Left renal pelvis (tissue), 4 donors: ENCODE data around the gene SYTL1. TPM values are rescaled to one million over a fixed set of nuclear protein-coding genes. Genes with fewer than 3 reads are reported as not detected.

Experiments used
- DNase-seq, 4 donors: peaks; one replicate each; pipeline ENCODE4 v3.0.0-alpha.2; 2013; ENCODE audit warnings: low read depth in 4 of 4, low spot score in 3 of 4
- polyA plus RNA-seq, 4 donors: library from polyadenylated mRNA; unstranded; fragments of 120-200 nt; gene quantifications; one replicate each; pipeline ENCODE4 v1.2.1, GENCODE V29; 2013; ENCODE audit not compliant: insufficient read length in 4 of 4

The SYTL1 gene
- polyA plus RNA-seq, 4 donors: 1.6 to 17.2 (median 8.7) TPM

DNA sequence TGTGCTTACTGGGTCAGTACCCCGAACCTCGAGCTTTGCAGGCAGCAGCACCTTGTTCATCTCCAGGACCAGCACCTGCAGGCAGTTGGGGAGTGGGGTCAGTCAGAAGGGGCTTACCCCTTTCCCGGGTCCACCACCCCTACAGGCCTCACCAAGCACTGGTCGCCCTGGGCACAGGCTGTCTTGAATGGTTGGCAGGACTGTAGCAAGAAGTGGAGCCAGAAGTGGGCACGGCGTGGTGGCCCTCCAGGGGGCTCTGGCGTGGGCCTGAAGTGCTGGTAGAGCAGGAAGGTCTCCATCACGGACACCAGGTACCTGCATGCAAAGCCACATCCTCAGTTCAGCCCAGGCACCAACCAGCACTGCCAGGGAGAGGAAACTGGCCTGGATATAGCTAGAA lies 19.7 kb downstream of the SYTL1 start:
- DNase-seq: no peak

DNA sequence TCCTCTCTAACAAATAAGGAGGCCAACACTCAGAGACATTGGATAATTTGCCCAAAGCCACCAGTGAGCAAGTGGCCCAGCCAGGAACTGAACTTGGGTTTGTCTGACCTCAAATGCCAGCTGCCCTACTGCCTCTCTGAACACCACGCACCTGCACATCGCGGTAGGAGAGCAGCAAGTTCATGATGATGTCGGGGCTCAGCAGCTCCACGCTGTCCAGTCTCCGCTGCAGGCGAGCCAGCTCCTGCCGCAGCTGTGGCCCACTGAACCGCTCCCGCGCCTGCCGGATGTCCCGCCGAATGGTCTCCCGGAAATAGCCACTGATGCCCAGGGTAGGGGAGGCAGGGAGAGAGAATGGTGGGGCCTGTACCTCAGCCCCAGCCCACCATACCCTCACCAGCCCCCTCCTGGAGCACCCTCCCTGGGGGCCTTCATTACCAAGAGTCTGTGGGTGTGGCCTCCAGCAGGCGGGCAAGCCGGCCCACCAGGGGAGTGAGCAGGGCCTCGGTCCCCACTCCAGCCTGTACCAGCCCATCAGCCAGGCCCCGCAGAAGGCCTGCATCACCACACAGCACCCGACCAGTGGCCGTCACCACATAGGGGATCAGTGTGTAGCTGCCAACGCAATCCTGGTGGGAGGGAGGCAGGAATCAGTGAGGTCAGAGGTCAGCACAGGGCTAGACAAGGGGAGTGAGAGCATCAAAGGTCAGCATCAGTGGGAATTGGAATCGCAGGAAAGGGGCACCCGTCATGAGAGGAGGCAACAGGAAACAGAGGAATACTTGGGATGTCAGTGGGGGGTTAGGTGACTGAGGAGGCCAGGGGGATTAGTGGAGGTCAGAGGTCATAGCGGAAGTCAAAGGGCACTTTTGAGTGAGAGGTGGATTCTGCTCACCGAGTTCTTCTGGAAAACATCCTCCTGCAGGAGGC lies 22.2 kb downstream of the SYTL1 start:
- DNase-seq: no peak

DNA sequence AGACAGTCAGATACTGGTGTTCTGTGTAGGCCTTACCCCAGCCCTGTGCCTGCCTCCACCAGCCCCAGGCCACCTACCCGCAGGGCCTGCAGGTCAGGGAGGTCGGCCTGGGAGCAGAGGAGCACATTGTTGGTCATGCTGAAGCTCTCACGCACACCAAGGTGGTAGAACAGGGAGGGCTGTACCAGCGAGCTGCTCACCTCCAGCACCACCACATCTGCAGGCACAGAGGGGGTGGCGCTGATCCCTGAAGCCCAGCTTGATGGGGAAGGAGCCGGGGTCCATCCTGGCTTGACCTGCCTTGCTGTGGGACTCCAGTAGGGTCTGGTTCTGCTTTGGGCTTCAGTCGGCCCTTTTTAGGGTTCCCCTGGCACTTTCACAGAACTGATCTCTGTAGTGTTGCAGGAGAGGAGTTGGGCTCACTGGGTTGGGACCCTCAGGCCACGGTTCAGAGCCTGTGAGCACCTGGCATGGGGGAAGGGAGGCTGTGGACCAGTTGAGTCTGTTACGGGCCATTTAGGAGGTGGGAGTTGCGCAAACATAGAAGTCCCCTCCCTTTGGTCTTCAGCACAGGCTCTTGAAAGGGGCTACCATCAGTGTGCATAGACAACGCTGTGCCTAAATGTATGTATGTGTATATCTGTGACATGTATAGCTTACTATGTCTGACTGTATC lies 23.0 kb downstream of the SYTL1 start:
- DNase-seq: no peak

DNA sequence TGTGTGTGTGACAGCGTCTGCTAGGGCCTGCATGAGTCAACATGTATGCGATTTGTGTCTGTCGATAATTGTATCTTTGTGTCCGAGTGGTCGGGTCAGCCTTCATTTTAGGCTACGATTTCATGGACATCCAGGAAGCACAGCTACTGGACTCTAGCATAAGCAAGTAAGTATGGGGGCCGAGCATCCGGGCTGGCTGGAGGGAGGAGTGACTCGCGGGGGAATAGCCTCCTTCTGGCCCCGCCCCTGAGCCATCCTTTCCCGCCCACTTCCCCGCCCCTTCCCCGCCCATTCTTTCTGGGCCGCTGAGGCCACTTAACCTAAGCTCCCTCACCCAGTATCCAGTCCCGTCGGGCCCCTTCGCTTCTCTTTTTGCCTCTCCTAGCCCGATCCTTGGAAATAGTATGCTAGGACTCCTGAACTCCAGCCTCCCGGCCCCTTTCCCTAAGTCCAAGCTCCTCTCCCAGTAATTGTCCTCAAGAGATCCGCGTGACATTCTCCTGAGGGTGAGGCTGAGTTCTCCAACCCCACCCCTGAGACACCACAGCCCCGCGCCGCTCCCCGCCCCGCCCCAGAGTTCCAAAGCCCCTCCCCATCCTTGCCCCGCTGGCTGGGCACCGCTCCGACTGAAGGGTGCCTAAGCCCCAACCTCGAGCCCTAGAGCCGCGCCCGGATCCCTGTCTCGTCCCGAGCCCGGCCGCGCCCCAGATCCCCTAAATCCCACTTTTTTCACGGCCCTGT lies 23.7 kb downstream of the SYTL1 start:
- DNase-seq: peak in 2 of 4 donors; percentile 77 to 78

DNA sequence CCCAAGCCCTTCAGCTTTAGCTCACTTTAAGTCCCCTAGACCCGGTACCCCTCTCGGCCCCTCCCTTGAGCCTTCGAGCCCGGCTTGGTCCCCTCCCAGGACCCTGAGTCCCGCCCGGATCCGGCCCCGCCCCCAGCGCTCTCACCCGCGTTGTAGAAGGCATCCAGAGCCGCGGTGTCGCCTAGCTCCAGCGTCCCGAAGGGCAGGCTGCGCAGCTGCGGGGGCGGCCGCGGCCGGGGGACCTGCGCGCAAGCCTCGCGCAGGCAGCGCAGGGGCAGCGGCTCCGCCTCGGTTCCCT lies 24.2 kb downstream of the SYTL1 start:
- peak in 1 of 4 donors; percentile 57 for DNase-seq

DNA sequence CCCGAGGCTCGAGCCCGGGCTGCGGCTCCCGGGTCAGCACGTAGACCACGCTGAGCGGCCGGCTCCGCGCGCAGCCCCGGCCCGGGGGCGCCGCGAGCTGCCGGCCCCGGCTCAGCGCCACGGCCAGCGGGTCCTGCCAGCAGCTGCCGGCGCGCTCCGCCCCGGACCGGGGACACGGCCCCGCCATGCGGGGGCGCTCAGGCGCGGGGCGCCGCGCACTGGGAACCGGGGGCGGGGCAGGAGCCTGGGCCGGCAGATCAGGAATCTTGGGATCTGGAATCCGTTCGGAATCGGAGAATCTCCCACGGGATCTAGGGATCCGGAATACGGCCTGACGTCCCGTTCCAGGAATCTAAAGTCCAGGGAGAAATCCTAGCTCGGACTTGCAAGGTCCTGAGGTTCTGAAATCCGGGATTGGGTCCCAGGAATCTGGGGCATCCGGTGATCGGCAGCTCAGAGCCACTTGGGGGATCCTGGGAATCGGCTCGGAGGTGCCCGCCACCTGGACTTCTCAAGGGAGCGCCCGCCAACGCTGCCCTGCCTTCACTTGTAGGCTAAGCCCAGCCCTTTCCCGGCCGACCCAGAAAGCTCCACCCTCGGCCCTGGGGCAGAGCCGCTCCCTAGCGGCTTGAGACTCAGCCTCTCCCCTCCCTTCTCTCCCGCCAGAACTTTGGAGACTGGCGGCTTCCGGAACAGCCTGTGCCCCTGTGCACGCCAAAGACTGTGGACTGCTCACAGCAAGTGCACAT lies 24.8 kb downstream of the SYTL1 start, which contains the start of gene MAP3K6:
TSS of gene MAP3K6 (minus strand) at position 551 of the 749 bp plus-strand sequence. CDS start at position 187, 364 bp downstream.
- no peak for DNase-seq

DNA sequence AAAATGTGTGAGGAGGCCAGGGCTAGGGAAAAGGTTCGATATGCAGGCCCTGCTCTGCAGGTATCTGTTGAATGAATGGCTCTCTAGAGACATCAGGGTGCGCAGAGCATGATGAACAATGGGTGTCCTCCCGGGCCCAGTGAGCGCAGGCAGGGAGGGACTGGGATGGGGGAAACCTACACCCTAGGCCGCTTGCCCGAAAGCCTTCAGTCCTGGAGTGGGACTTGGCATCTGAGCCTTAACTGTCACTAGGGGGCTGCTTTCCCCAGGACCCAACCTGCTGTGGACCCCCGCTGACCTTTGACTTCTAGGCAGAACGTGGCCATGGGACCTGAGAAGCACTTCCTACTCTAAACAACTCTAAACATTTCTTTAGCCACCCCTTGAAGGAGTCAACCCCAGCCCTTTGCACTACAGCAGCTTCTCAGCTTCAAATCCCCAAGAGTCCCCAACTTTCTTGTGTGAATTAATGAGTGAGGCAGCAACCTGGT lies 25.4 kb downstream of the SYTL1 start:
- DNase-seq: no peak

DNA sequence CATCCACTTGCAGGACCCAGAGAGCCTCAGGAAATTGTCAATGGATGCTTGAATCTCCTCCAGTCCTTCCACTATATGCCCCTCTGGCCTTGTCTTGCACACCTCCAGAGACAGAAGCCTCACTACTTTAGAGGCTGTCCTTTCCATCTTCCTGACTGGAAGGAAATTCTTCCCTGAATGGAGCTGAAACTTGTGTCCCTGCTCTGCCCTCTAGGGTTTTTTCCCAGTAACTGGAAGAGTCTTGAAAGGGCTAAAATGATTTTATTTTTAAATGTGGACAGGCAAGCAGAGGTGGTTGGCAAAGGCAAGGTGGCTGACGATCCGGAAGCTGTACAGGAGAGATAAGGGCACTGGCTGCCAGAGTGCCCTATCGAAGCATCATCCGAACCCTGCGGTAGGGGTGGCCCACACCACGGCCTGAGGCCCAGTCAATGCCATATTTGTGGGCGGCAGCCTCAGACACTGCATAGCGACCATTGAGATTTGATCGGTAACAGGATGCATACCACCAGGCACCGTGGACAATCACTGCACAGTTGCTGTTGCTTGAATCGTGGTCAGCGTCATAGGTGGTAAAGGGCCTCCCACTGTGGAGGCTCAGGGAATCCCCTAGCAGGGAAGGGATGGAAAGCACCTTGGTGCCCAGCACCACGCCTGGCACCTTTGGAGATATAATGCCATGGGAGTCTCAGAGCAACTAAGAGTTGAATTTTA lies 27.2 kb downstream of the SYTL1 start:
- DNase-seq: no peak

DNA sequence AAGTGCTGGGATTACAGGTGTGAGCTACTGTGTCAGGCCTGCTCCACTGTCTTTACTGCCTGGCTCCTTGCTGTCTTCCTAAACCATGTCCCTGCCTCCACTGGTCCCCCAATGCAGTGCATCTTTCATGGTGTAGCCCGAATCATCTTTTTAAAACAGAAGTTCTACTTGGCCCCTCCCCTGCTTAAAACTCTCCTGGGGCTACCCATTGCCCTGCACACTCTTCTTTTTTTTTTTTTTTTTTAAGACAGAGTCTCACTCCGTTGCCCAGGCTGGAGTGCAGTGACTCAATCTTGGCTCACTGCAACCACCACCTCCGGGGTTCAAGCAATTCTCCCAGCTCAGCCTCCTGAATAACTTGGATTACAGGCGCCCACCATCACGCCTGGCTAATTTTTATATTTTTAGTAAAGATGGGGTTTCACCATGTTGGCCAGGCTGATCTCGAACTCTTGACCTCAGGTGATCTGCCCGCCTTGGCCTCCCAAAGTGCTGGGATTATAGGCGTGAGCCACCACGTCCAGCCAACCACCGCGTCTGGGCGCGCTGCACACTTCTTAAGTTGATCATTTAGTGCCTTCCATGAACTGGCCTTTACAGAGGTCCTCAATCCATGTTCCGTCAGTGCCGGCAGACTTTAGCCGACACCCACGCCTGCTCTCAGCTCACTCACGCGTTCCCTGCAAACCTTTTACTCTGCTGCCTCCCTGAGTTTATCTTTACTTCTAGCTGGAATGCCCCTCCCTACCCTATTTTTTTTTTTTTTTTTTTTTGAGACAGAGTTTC lies 30.4 kb downstream of the SYTL1 start:
- no peak for DNase-seq

DNA sequence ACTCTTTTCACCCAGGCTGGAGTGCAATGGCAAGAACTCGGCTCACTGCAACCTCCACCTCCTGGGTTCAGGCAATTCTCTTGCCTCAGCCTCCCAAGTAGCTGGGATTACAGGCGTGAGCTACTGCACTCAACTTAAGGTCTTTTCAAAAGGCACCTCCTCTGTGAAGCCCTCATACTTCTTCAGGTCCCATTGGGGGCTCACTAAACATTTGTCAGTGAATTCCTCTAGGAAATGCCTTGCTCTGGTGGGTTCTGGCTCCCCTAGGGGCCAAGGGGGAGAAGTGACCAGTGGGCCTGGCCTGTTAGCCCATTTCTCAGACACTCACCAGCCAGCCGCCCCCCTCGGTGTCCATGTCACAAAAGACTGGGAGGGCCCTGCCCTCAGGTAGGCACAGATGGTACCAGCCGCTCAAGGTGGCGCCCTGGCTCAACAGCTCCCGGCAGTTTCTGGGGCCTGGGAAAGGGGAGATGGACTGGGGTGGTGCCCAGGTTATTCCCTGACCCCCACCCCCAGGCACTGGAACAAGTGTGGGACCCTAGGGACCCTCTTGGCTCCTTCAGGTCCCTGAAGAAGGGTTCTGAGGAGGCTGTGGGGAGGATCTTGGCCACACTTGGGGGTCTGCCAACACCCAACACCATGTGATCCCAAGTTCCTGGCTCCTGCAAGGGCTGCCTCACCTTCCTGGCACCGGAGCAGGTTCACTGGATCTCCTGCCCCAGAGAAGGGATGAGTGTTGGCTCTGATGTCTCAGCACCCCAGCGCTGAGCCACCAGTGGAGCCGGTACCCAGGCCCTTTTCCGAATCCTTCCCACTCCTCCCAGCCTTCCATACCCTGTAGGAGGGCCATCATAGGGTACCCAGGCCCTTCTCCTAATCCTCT lies 31.2 kb downstream of the SYTL1 start:
- no peak for DNase-seq

DNA sequence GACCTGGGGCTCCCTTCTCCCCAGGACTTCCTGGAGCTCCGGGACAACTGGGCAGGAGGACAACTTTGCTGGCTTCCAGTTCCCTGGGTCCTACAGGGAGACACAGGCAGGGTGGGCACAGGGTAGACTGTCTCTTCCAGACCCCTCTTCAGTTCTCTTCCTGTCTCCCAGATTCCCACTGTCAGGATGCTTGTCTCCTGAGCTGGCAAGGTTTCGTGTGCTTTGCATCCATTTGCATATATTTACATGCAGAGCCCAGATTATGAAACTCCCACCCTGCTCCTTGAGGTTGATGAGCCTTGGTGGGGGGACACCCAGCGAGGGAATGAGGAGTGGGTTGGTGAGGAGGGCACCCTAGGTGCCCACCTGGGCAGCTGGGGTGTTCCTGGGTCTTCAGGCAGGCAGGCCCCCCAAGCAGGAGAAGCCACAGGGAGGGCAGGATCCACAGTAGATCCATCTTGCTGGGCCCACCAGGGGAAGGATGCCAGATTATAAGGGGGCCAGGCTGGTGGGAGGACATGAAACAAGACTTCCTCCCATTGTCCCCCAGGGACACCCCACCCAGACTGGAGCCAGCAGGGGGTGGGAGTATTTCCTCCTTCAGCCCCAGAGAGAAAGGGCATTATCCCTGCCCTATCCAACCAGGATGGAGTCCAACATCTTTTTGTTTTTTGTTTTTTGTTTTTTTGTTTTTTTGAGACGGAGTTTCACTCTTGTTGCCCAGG lies 32.7 kb downstream of the SYTL1 start, which contains the start of gene FCN3:
TSS of gene FCN3 (minus strand) at position 463 of the 725 bp plus-strand sequence. CDS start at position 457, 6 bp downstream.
- no peak for DNase-seq

DNA sequence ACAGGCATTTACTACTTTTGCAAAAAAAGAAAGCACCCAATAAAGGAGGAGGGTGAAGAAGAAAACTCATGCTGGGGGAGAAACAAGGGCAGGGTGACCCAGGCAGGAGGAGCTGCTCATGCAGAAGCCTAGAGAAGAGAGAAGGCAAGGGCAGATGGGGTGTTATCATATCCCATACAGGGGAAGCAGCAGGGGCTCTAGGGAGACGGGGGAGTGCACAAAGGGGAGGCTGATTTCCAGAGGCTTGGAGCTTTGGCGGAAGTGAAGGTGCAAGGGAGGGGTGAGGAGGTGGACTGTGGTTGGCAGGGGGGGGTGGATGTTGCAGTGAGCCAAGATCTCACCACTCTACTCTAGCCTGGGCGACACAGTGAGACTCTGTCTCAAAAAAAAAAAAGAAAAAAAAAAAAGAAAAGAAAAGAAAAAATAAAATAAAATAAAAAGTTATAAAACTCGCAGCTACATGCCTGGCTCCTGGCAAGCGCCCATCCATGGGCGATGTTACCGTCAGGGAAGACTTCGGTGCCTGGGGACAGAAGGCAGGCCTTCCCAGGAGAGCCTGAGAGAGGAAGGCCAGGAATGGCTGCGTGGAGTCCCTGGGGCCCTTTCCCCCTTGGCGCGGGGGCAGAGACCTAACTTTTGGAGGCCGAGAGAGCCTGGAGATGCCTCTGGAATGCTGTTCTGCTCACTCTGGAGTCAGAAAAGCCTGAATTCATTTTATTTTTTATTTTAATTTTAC lies 36.1 kb downstream of the SYTL1 start:
- no peak for DNase-seq

DNA sequence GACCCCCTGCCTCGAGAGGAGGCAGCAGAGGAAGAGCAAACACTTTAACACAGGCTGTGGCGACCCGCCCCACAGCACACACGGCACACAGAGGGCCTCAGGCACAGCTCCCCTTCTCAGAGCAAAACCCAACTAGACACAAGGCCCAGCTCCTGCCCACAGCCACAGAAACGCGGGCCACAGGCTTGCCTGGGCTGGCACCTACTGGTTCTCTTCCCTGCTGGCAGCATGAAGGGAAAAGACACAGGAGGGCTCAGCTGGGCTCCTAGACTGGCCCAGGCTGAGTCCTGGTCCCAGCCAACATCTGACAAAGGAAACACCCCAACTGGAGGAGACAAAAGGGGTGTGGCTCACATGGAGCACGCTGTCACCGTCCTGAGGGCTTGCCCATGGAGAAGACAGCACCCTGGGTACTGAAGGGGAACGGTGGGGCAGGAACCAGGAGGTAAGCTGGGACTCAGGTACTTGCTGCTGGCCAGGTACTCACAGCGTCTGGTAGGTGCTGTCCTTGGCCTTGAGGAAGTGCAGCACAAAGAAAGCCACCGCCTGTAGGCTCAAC lies 37.8 kb downstream of the SYTL1 start:
- no peak for DNase-seq

DNA sequence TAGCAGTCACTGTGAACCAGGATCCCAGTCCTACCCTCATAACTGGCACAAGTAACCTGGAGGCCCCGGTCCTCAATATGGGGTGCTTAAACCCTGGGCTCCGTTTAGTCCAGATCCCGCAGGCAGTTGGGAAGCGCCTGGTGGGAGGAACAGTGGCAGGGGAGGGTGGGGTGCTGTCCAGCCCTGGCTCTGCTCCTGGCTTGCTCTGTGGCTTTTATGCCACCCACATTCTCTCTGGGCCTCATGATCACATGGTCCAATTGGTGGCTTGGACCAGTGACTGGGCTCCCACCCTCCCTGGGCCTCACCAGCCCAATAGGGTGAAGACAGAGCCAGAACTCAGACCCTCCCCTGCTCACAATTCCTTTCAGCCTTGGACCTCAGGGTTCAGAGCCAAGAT lies 38.4 kb downstream of the SYTL1 start:
- DNase-seq: no peak

DNA sequence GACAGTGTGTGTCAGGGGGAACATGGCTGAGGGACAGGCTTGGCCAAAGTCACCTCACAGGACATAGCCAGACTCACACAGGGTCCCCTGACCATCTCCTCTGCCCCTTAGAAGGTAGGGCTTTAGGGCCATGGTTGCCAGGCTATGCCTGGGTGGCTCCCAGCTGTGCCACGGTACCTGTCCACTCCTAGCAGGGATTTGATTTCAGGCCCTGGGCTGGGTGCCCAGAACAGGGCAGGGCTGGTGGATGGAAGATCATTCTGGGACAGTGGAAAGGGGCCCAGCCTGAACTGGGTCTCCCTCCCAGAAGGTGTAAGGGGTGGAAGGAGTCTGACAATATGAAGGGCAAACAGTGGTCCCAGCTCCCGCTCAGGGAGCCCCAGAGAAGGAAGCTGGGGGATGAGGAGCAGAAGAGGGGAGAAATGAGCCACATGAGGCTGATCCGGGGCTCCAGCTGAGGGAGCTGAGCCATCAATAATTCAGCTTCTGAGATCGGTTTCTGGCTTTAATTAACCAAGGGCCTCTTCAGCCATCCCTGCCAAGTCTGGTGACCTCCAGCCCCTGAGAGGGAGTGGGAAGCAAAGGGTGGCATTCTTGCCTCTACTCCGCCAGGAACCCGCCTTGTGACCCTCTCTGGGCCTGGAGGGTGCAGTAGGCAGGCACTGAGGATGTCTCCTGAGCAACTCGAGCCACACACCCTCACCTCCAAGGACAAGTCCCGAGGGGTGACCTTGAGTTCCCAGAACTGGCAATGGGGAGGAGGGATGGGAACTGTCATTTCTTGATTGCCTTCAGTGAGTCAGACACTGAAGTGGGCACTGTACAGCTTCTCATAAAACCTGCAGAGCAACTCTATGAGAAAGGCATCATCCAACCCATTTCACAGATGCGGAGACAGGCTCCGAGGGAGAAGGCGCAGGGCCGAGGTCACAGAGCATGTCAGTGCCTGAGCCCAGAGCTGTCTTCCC lies 39.2 kb downstream of the SYTL1 start:
- DNase-seq: no peak
